ENCODE data around the gene ZSCAN1.

The ZSCAN1 gene

DNA sequence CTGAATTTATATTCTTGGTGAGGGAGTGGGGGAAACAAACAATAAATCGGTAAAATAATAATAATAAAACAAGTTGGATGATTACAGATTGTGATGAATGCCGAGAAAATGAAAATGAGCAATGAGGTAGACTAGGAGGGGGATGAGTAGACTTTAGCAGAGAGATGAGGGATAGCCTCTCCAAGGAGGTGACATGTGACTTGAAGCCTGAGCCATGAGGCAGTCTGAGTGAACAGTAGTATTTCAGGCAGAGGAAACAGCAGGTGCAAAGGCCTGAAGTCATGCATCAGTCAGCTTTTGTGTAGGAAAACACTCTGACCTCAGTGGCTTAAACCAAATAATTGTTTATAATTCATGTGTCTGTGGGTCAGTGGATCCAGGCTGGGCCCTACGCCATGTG, 29.9 kb downstream of the ZSCAN1 start:
- Histone ChIP-seq H3K27me3 (ENCODE audit: control insufficient read depth in 5 of 5, insufficient read depth in 4 of 5, low read length in 5 of 5) (peaks cover 0 to 3% (median 0%) of the 10 kb centered on the region in 5 donors), H3K9me3 (ENCODE audit: control insufficient read depth in 5 of 5, low read length in 5 of 5) (peaks cover 37 to 73% (median 62%) of the 10 kb centered on the region in 5 donors), H3K4me3 (ENCODE audit: low read depth in 1 of 5, low read length in 5 of 5) (peak overlapping the region in 4 of 5 donors; percentile 0 to 51 (median 32)), H3K36me3 (ENCODE audit: control insufficient read depth in 5 of 5, insufficient read depth in 5 of 5, low read length in 5 of 5) (peaks cover 17 to 51% (median 44%) of the 10 kb centered on the region in 5 donors), H3K27ac (ENCODE audit: low read depth, low read length) (no peak overlapping the region), H3K4me1 (ENCODE audit: control insufficient read depth in 5 of 5, insufficient read depth in 5 of 5, low read length in 5 of 5) (peaks cover 6 to 13% (median 11%) of the 10 kb centered on the region in 5 donors), H3K9ac (ENCODE audit: low read length in 5 of 5) (no peak overlapping the region)

DNA sequence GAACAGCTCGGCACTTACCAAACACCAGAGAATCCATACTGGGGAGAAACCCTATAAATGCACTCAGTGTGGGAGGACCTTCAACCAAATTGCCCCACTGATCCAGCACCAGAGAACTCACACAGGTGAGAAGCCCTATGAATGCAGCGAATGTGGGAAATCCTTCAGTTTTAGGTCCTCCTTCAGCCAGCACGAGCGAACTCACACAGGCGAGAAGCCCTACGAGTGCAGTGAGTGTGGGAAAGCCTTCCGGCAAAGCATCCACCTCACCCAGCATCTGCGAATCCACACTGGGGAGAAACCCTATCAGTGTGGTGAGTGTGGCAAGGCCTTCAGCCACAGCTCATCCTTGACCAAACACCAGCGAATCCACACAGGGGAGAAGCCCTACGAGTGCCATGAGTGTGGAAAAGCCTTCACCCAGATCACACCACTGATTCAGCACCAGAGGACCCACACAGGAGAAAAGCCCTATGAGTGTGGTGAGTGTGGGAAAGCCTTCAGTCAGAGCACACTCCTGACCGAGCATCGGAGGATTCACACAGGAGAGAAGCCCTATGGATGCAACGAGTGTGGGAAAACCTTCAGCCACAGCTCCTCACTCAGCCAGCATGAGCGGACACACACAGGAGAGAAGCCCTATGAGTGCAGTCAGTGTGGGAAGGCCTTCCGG, 33.6 kb downstream of the ZSCAN1 start:
- Histone ChIP-seq H3K4me1 (ENCODE audit: control insufficient read depth in 5 of 5, insufficient read depth in 5 of 5, low read length in 5 of 5) (peaks cover 0 to 6% (median 0%) of the 10 kb centered on the region in 5 donors), H3K36me3 (ENCODE audit: control insufficient read depth in 5 of 5, insufficient read depth in 5 of 5, low read length in 5 of 5) (peaks cover 23 to 51% (median 45%) of the 10 kb centered on the region in 5 donors), H3K9me3 (ENCODE audit: control insufficient read depth in 5 of 5, low read length in 5 of 5) (peaks cover 41 to 89% (median 87%) of the 10 kb centered on the region in 5 donors), H3K27ac (ENCODE audit: low read depth, low read length) (no peak overlapping the region), H3K9ac (ENCODE audit: low read length in 5 of 5) (peak overlapping the region in 1 of 5 donors; percentile 68), H3K4me3 (ENCODE audit: low read depth in 1 of 5, low read length in 5 of 5) (peak overlapping the region; percentile 32 to 65 (median 53)), H3K27me3 (ENCODE audit: control insufficient read depth in 5 of 5, insufficient read depth in 4 of 5, low read length in 5 of 5) (peaks cover 0 to 3% (median 0%) of the 10 kb centered on the region in 5 donors)

DNA sequence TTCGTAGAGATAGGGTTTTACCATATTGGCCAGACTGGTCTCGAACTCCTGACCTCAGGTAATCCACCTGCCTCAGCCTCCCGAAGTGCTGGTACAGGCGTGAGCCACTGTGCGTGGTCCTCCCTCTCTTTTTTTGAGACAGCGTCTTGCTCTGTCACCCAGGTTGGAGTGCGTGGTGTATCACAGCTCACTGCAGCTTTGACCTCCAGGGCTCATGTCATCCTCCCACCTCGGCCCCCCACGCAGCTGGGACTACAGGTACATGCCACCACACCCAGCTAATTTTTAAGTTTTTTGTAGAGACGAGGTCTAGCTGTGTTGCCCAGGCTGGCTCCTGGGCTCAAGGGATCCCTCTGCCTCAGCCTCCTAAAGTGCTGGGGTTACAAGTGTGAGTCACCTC, 46.0 kb downstream of the ZSCAN1 start:
- Histone ChIP-seq H3K9ac (ENCODE audit: low read length in 5 of 5) (no peak overlapping the region), H3K9me3 (ENCODE audit: control insufficient read depth in 5 of 5, low read length in 5 of 5) (peaks cover 23 to 87% (median 78%) of the 10 kb centered on the region in 5 donors), H3K27ac (ENCODE audit: low read depth, low read length) (no peak overlapping the region), H3K36me3 (ENCODE audit: control insufficient read depth in 5 of 5, insufficient read depth in 5 of 5, low read length in 5 of 5) (peaks cover 0 to 11% (median 10%) of the 10 kb centered on the region in 5 donors), H3K4me3 (ENCODE audit: low read depth in 1 of 5, low read length in 5 of 5) (peak overlapping the region in 2 of 5 donors; percentile 31 to 41), H3K4me1 (ENCODE audit: control insufficient read depth in 5 of 5, insufficient read depth in 5 of 5, low read length in 5 of 5) (no peaks in the 10 kb centered on the region), H3K27me3 (ENCODE audit: control insufficient read depth in 5 of 5, insufficient read depth in 4 of 5, low read length in 5 of 5) (no peaks in the 10 kb centered on the region)

DNA sequence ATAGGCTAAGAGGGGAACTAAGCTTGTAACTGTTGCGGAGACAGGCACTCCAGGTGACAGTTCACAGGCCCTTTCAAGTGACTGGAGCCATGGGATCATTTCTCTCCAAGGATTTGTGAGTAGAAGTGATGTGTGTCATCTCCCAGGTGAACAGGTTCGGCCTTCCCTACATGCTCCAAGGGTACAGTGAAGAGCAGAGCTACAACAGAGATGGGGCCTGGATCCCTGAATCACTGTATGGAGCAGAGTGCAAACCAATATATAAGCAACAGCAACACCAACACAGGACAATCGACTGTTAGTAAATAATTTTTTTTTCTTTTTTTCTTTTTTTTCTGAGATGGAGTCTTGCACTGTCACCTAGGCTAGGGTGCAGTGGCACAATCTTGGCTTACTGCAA, 49.2 kb downstream of the ZSCAN1 start:
- no peaks in the 10 kb centered on the region for H3K27me3 ChIP-seq (ENCODE audit: control insufficient read depth in 5 of 5, insufficient read depth in 4 of 5, low read length in 5 of 5)
- H3K27ac ChIP-seq (ENCODE audit: low read depth, low read length), result no peak overlapping the region
- no peak overlapping the region for H3K9ac ChIP-seq (ENCODE audit: low read length in 5 of 5)
- no peaks in the 10 kb centered on the region for H3K4me1 ChIP-seq (ENCODE audit: control insufficient read depth in 5 of 5, insufficient read depth in 5 of 5, low read length in 5 of 5)
- H3K9me3 ChIP-seq (ENCODE audit: control insufficient read depth in 5 of 5, low read length in 5 of 5), result peaks cover 19 to 83% (median 76%) of the 10 kb centered on the region in 5 donors
- H3K36me3 ChIP-seq (ENCODE audit: control insufficient read depth in 5 of 5, insufficient read depth in 5 of 5, low read length in 5 of 5), result peaks cover 0 to 38% (median 37%) of the 10 kb centered on the region in 5 donors
- H3K4me3 ChIP-seq (ENCODE audit: low read depth in 1 of 5, low read length in 5 of 5), result peak overlapping the region in 3 of 5 donors; percentile 27 to 63 (median 37)

DNA sequence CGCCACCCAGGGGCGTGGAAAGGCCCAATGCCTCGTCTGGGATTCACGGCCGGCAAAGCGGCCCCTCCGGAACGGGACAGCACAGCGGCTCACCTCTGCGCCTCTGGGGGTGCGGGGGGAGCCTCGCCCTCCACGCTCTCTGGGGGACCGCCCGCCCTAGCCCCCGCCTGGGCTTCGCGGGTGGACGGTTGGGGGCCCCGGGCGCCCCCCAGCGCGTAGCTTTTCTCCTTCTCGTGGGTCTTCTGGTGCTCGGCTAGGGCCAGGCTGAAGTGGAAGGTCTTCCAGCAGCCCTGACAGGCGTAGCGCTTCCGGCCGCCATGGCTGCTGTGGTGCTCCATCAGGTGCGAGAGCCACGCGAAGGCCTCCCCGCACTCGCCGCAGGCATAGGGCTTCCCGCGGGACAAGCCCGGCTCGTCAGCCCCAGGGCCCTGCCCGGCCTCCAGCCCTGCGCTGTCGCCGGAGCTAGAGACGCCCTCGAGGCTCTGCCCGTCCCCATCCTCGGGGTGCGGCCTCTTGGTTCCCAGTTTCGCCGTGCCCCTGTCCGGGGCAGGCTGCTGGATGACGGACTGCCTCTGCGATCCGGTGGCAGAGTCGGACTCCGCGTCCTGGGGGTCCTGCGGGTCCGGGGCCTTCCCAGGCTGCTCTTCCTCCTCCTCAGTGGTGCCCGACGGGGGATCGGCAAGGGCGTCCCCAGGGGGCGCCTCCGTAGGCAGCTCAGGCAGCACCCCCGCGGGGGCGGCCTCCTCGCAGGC, 50.9 kb downstream of the ZSCAN1 start:
- Histone ChIP-seq H3K27ac (ENCODE audit: low read depth, low read length) (no peak overlapping the region), H3K9ac (ENCODE audit: low read length in 5 of 5) (no peak overlapping the region), H3K36me3 (ENCODE audit: control insufficient read depth in 5 of 5, insufficient read depth in 5 of 5, low read length in 5 of 5) (peaks cover 0 to 47% (median 40%) of the 10 kb centered on the region in 5 donors), H3K9me3 (ENCODE audit: control insufficient read depth in 5 of 5, low read length in 5 of 5) (peaks cover 19 to 80% (median 75%) of the 10 kb centered on the region in 5 donors), H3K4me1 (ENCODE audit: control insufficient read depth in 5 of 5, insufficient read depth in 5 of 5, low read length in 5 of 5) (no peaks in the 10 kb centered on the region), H3K4me3 (ENCODE audit: low read depth in 1 of 5, low read length in 5 of 5) (peak overlapping the region in 2 of 5 donors; percentile 27 to 54), H3K27me3 (ENCODE audit: control insufficient read depth in 5 of 5, insufficient read depth in 4 of 5, low read length in 5 of 5) (no peaks in the 10 kb centered on the region)

DNA sequence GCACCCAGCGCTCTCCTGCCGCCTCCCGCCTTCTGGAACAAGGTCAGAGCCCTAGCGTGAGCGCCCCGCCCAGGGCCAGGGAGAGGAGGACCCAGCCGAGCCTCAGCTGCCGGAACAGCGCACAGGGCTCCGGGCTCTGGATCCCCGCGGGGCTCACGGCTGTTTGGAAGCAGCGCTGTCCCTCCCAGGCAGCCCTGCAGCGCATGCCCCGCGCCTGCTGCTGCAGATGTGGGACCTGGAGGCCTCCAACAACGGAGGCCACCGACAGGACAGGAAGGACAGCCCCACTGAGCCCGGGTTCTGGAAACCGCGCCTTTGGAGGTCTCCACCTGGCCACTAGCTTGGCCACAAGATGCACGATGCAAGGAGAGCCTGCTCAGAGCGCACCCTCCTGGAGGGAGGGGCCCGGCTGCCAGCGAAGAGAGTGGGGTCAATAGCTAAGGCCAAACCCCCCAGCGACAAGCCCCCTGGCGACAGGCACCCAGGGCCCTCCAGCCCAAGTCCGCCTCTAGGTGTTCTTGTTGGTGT, 51.6 kb downstream of the ZSCAN1 start:
- Histone ChIP-seq H3K36me3 (ENCODE audit: control insufficient read depth in 5 of 5, insufficient read depth in 5 of 5, low read length in 5 of 5) (peaks cover 0 to 47% (median 40%) of the 10 kb centered on the region in 5 donors), H3K9me3 (ENCODE audit: control insufficient read depth in 5 of 5, low read length in 5 of 5) (peaks cover 14 to 81% (median 73%) of the 10 kb centered on the region in 5 donors)

DNA sequence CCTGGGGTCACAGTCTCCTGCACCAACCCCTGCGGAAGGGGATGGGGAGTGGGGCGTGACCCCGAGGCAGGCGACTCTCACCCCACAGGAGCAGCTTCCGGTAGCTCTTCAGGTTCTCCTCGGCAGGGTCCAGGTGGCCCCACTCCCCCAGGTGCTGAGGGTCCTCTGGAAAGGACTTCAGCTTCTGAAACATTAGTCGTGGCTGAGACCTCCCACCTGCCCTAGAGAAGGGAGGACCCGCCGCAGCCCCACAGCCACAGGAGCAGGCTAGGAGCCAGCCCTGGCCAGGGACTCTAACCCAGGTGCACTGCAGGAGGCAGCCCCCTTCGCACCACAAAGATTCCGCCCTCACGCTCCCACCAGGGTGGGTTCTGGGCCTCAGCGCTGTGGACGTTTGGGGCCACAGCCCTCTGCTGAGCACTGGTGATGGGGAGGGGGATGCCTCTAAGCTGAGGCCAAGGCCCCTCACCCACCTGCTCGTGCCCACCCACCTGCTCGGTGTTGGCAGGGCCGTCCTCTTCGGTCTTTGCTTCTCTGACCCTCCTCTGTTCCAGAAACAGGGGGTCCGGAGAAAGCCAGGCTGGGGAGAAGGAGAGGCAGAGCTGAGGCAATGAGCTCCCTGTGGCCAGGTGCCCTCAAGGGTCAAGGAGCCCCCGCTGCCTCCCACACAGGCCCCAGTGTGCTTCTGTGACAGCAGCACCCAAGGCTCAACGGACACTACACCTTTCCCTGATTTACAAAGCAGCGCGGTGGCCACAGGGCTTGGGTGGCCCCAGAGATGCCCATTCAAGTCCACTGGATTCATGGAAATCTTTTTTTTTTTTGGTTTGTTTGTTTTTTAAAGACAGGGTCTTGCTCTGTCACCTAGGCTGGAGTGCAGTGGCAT, 53.2 kb downstream of the ZSCAN1 start:
- Histone ChIP-seq H3K4me1 (ENCODE audit: control insufficient read depth in 5 of 5, insufficient read depth in 5 of 5, low read length in 5 of 5) (no peaks in the 10 kb centered on the region), H3K4me3 (ENCODE audit: low read depth in 1 of 5, low read length in 5 of 5) (no peak overlapping the region), H3K9ac (ENCODE audit: low read length in 5 of 5) (no peak overlapping the region), H3K36me3 (ENCODE audit: control insufficient read depth in 5 of 5, insufficient read depth in 5 of 5, low read length in 5 of 5) (peaks cover 0 to 47% (median 44%) of the 10 kb centered on the region in 5 donors), H3K27me3 (ENCODE audit: control insufficient read depth in 5 of 5, insufficient read depth in 4 of 5, low read length in 5 of 5) (no peaks in the 10 kb centered on the region), H3K9me3 (ENCODE audit: control insufficient read depth in 5 of 5, low read length in 5 of 5) (peaks cover 8 to 71% (median 66%) of the 10 kb centered on the region in 5 donors), H3K27ac (ENCODE audit: low read depth, low read length) (no peak overlapping the region)

More for the DNA sequence above, 51.6 kb downstream of the ZSCAN1 start:
- Histone ChIP-seq H3K4me1 (ENCODE audit: control insufficient read depth in 5 of 5, insufficient read depth in 5 of 5, low read length in 5 of 5) (no peaks in the 10 kb centered on the region), H3K27me3 (ENCODE audit: control insufficient read depth in 5 of 5, insufficient read depth in 4 of 5, low read length in 5 of 5) (no peaks in the 10 kb centered on the region), H3K4me3 (ENCODE audit: low read depth in 1 of 5, low read length in 5 of 5) (peak overlapping the region in 3 of 5 donors; percentile 17 to 54 (median 27)), H3K27ac (ENCODE audit: low read depth, low read length) (no peak overlapping the region), H3K9ac (ENCODE audit: low read length in 5 of 5) (no peak overlapping the region)

DNA sequence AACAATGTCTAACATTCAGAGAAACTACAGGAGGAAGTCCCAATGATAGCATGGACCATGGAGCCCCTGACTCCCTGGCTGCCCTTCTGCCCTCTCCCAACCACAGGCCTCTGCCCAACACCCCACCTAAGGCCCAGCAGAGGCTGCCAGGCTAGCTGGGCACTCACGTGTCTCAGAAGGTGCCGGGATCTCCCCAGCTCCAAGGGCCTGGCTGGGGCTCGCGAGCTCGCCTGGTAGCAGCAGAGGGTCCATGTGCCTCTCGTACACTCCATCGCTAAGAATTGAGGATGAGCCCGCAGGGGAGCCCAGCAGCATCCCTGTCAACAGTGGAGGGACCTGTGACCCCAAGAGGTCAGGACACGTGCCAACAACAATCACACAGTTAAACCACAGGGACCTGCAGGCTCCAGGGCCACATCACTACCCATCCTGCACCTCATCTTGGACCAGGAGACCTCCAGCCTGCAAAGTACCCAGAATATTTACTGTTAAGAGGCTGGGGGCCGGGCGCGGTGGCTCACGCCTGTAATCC, 54.8 kb downstream of the ZSCAN1 start:
- H3K4me3 ChIP-seq (ENCODE audit: low read depth in 1 of 5, low read length in 5 of 5), result no peak overlapping the region
- peaks cover 0 to 47% (median 44%) of the 10 kb centered on the region in 5 donors for H3K36me3 ChIP-seq (ENCODE audit: control insufficient read depth in 5 of 5, insufficient read depth in 5 of 5, low read length in 5 of 5)
- peaks cover 6 to 64% (median 59%) of the 10 kb centered on the region in 5 donors for H3K9me3 ChIP-seq (ENCODE audit: control insufficient read depth in 5 of 5, low read length in 5 of 5)
- H3K27ac ChIP-seq (ENCODE audit: low read depth, low read length), result no peak overlapping the region
- peaks cover 0 to 2% (median 0%) of the 10 kb centered on the region in 5 donors for H3K4me1 ChIP-seq (ENCODE audit: control insufficient read depth in 5 of 5, insufficient read depth in 5 of 5, low read length in 5 of 5)
- H3K27me3 ChIP-seq (ENCODE audit: control insufficient read depth in 5 of 5, insufficient read depth in 4 of 5, low read length in 5 of 5), result no peaks in the 10 kb centered on the region
- H3K9ac ChIP-seq (ENCODE audit: low read length in 5 of 5), result no peak overlapping the region

DNA sequence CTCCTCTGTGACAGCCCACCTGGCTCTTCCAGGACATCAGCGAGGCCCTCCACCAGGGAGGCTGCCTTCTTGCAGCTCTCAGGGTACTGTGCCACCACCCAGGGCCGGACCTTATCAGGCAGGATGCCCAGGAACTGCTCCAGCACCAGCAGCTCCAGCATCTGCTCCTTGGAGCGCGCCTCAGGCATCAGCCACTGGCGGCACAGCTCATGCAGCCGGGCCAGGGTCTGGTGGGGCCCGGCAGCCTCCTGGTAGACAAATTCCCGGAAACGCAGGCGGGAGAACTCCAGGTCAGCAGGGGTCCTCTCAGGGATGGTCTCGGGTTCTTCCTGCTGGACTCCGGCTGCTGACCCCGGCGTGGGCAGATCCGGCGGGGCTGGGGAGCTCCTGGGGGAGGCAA, 56.0 kb downstream of the ZSCAN1 start:
- peaks cover 0 to 60% (median 50%) of the 10 kb centered on the region in 5 donors for H3K9me3 ChIP-seq (ENCODE audit: control insufficient read depth in 5 of 5, low read length in 5 of 5)

More for the DNA sequence above, 56.0 kb downstream of the ZSCAN1 start:
- Histone ChIP-seq H3K27me3 (ENCODE audit: control insufficient read depth in 5 of 5, insufficient read depth in 4 of 5, low read length in 5 of 5) (no peaks in the 10 kb centered on the region), H3K9ac (ENCODE audit: low read length in 5 of 5) (no peak overlapping the region), H3K4me1 (ENCODE audit: control insufficient read depth in 5 of 5, insufficient read depth in 5 of 5, low read length in 5 of 5) (peaks cover 0 to 2% (median 0%) of the 10 kb centered on the region in 5 donors), H3K36me3 (ENCODE audit: control insufficient read depth in 5 of 5, insufficient read depth in 5 of 5, low read length in 5 of 5) (peaks cover 0 to 37% (median 35%) of the 10 kb centered on the region in 5 donors), H3K27ac (ENCODE audit: low read depth, low read length) (no peak overlapping the region), H3K4me3 (ENCODE audit: low read depth in 1 of 5, low read length in 5 of 5) (no peak overlapping the region)
